Measurements from ENCODE around the gene C17orf67.

Gene C17orf67, protein sequence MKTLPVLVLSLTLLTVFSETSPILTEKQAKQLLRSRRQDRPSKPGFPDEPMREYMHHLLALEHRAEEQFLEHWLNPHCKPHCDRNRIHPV

GRCh38 chr17:56833809-56834379 is at the start of gene C17orf67, which contains the start of gene DGKE:
Gene C17orf67, minus strand, starts transcription at chr17:56833920. Its CDS starts 18,110 bp downstream, at chr17:56815810.
Gene DGKE, plus strand, starts transcription at chr17:56834151. Its CDS starts 645 bp downstream, at chr17:56834796.
- peak; percentile 99 to 100 (median 99) for DNase-seq (ENCODE audit: low read depth in 3 of 3)

DNA sequence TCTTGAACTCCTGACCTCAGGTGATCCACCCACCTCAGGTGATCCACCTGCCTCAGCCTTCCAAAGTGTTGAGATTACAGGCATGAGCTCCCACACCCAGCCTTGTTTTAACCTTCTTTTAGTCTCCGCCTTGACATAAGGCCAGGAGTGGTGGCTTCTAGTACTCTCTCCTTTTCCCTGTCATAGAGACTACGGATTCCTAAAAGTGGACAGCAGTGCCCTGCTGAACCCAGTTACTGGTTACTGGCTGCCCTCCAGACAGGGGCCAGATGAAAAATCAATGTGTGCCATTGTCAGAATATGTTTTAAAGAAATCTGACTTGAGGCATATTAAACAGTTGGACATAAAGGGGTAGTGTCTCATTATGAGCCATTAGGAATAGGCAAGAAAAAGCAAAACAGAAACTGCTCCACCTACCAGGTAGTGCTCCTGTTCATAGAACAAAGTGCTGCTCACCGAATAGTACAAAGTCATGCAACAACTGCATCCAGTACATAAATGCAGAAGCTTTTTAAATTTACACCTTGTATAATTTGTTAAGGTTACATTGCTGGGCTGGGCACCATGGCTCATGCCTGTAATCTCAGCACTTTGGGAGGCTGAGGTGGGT is 48.1 kb upstream of the C17orf67 start:
- DNase-seq (ENCODE audit: low read depth in 3 of 3) = no peak

- no peak for DNase-seq (ENCODE audit: low read depth in 3 of 3)
Measured at GRCh38 chr17:56880571-56880970, 46.9 kb upstream of the C17orf67 start.

- DNase-seq (ENCODE audit: low read depth in 3 of 3) = no peak
Measured at GRCh38 chr17:56880133-56880532, 46.4 kb upstream of the C17orf67 start.

DNA sequence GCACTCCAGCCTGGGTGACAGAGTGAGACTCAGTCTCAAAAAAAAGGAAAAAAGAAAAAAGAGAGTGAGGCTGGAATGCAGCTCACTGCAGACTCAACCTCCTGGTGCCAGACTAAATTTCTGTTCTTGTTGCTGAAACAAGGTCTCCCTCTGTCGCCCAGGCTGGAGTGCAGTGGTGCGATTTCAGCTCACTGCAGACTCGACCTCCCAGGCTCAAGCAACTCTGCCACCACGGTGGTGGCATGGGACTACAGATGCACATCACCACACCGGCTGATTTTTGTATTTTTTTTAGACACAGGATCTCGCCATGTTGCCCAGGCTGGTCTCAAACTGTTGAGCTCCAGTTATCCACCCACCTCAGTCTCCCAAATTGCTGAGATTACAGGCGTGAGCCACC is 45.6 kb upstream of the C17orf67 start:
- DNase-seq (ENCODE audit: low read depth in 3 of 3) = no peak

- no peak for DNase-seq (ENCODE audit: low read depth in 3 of 3)
Measured at GRCh38 chr17:56876766-56877179, 43.1 kb upstream of the C17orf67 start.

- DNase-seq (ENCODE audit: low read depth in 3 of 3) = no peak
Measured at GRCh38 chr17:56870081-56870651, 36.4 kb upstream of the C17orf67 start.

DNA sequence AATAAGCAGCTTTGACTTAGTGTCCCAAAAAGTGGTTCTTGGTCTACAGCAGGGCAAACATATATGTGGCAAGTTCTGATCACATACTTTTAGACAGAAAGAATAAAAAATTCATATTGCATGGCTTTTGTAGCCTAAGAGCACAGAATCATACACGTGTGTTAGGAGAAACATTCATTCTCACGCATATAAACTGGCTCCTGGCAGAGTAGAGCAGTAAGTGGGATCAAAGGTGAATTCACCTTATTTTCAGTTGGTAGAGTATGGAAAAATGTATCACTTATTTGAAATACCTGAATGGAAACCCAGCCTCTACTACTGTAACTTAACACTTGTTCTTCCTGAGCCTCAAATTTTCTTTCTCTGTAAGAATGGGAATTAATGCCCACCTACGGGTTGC is 35.0 kb upstream of the C17orf67 start:
- no peak for DNase-seq (ENCODE audit: low read depth in 3 of 3)

DNA sequence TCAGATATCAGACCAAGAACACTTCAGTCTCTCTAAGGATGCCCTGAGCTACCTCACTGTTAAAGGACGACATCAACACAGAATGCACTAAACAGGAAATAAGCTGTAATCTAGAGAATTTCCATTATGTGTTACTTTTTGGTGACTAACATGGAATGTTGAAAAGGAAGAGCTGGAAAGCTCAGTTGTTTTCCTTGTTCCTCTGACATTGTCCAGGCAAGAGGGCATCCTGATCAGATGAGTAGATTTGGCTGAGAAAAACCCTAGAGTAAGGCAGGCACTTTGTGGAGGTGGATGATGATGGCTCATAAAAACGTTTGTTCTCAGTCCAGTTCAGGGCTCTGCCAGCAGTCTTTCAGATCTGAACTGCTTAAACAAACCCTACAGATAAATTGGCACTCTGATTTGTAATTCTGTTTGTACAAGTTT is 34.2 kb upstream of the C17orf67 start:
- DNase-seq (ENCODE audit: low read depth in 3 of 3) = no peak

DNA sequence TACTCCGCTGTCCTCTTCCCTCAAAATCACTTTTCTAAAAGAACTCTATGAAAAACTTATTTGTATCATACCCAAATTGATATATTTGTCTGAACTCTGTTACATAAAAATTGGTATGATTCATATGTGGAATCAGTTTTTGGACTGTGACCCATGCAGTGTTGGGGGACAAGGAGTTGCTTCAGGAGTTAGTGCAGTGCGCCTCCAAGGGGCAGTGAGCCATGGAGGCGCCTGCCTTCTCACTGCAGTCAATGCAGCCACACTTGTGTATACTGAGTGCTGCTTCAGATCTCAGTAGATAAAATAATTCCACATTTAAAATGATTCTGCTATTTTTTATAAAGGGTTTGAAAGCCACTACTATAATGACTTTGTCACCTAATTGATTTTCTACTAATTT is 32.8 kb upstream of the C17orf67 start:
- no peak for DNase-seq (ENCODE audit: low read depth in 3 of 3)

DNA sequence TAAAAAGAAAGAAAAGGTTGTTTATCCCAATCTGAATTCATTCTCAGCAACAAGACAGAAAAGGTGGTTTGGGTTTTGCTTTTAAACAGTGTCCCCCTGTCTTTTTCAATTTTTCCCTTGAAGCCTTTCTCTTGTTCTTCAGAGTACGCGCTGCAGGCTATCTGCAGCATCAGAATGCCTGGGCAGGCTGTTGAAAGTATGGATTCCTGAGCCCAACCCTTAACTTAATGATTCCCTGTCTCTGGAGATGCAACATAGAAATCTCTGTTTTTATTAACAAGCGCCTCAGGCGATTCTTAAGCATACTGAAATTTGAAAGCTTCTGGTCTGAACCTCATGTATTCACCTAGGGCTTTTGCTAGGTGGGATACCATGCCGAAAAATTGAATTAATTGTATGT is 32.4 kb upstream of the C17orf67 start:
- DNase-seq (ENCODE audit: low read depth in 3 of 3) = no peak

DNA sequence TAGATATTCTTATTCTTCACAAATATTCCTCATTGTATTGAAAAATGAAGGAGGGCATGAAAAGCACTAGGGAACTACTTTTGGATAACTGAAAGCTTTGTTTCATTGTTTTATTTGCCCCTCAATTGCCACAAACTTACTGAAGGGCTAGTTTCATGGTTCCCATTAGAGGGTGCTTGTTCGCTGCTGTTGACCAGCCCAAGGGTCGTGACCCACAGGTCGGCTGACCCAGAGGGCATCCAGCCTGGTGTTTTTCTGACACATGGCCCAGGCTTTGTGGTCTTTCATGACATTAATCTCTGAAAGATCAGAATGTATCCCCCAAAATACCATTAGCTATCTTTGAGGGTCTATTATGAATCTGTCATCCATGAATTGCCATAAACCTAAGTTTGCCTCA is 30.3 kb upstream of the C17orf67 start:
- DNase-seq (ENCODE audit: low read depth in 3 of 3) = no peak

- DNase-seq (ENCODE audit: low read depth in 3 of 3) = no peak
Measured at GRCh38 chr17:56861899-56862298, 28.2 kb upstream of the C17orf67 start.

DNA sequence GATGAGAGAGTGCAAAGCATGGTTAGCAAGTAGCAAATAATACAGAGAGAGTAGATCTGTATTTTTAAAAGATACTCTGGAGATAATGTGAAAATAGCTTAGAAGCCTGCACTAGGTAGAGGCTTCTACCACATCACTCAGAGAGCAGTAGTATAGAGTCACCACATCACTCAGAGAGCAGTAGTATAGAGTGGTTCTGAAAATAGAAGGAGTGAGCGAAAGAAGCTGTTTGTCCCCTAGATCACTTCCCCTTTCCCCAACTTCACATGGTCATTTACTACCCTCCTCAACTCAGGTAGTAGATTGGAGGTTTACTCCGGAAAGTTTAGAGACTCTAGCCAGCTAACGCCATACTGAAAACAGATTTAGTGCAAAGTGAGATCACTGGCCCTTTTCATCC is 17.3 kb upstream of the C17orf67 start:
- no peak for DNase-seq (ENCODE audit: low read depth in 3 of 3)

DNA sequence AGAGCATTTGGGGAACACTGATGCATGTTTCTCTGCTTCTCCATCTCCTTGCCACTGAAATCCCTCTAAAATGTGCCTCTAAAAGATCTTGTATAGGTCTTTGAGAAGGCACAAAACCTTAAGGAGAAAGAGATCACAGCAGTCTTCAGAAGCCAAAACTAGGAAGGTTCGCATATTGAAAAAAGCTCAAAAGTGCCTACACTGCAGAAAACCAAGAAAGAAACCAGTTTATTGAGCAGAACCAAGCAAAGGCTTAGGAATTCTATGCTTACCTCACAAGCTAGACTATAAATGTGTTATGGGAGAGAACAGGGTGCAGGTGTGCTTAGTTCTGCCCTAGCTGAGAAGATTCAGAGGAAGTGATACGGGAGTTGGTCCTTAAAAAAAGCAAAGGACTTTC is 16.9 kb upstream of the C17orf67 start:
- no peak for DNase-seq (ENCODE audit: low read depth in 3 of 3)

GRCh38 chr17:56849131-56849530 is 15.4 kb upstream of the C17orf67 start:
- no peak for DNase-seq (ENCODE audit: low read depth in 3 of 3)

GRCh38 chr17:56847106-56847505 is 13.4 kb upstream of the C17orf67 start:
- DNase-seq (ENCODE audit: low read depth in 3 of 3) = no peak

GRCh38 chr17:56845934-56846333 is 12.2 kb upstream of the C17orf67 start:
- DNase-seq (ENCODE audit: low read depth in 3 of 3) = no peak

GRCh38 chr17:56842577-56842976 is 8.9 kb upstream of the C17orf67 start:
- DNase-seq (ENCODE audit: low read depth in 3 of 3) = no peak

DNA sequence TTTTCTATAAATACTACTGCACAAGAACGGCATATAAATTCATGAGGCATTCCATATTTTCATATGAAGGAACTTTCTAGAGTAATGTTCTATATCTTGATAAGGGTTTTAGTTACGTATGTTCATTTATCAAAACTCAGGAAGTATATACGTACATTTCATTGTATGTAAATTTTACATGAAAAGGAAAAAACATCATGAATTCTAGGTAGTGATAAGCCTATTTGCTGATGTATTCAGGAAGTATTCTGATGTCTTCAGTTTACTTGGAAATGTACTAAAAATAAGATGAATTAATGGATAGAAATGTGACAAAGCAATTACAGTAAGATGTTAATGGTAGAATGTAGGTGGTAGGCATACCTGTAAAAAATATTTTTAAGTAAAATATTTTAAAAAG is 5.0 kb upstream of the C17orf67 start:
- DNase-seq (ENCODE audit: low read depth in 3 of 3) = no peak

GRCh38 chr17:56835264-56835585 is 1.5 kb upstream of the C17orf67 start:
- DNase-seq (ENCODE audit: low read depth in 3 of 3) = no peak

GRCh38 chr17:56834380-56835263 is 902 bp upstream of the C17orf67 start:
- peak; percentile 43 to 54 (median 50) for DNase-seq (ENCODE audit: low read depth in 3 of 3)

All from stimulated activated CD4-positive, alpha-beta T cell treated with anti-CD3 and anti-CD28 coated beads, TNF-alpha, amount 100 ng/mL, for 4 hours (primary cell).